ENCODE measurements around the gene TRMT2B. TPM values are rescaled to one million over a fixed set of nuclear protein-coding genes. Genes with fewer than 3 reads are reported as not detected.

TRMT2B gene
- total and polyA plus RNA-seq, 2 of the 13 experiments (the other 11 are each of a cell fraction or from before 2014, with no cell fraction given): 7.0 to 11.2 TPM

- no peak for TF ChIP-seq SOX5 (CRISPR knock-in tag; IDR thresholded peaks at IDR 0.05; ENCODE audit: borderline replicate concordance)
Observed at GRCh38 chrX:100975212-100975611, 76.7 kb downstream of the TRMT2B start (continued).

GRCh38 chrX:100973411-100973810, 78.5 kb downstream of the TRMT2B start:
- intact Hi-C loops (cut with micrococcal nuclease; ENCODE audit: unreplicated experiment): no loop called here
- ChIA-PET CTCF (ENCODE audit: low intra/inter-chr PET ratio, low total read pairs) (no interaction called here), POLR2A (no interaction called here)
- TF ChIP-seq ZNF337 (CRISPR knock-in tag; IDR thresholded peaks at IDR 0.05; ENCODE audit: borderline replicate concordance, low read depth): no peak
- no peak for TF ChIP-seq NFATC3 (CRISPR knock-in tag; IDR thresholded peaks at IDR 0.05)
- TF ChIP-seq CERS6 (CRISPR knock-in tag; IDR thresholded peaks at IDR 0.05): no peak
- TF ChIP-seq XRCC5 (optimal IDR thresholded peaks at IDR 0.05; ENCODE audit: low read length): no peak
- TF ChIP-seq TBX2 (CRISPR knock-in tag; IDR thresholded peaks at IDR 0.05; ENCODE audit: borderline replicate concordance): no peak
- TF ChIP-seq DNMT1 (CRISPR knock-in tag; IDR thresholded peaks at IDR 0.05): no peak
- no peak for TF ChIP-seq ZNF883 (CRISPR knock-in tag; IDR thresholded peaks at IDR 0.05; ENCODE audit: not compliant biosample characterization)
- TF ChIP-seq PAWR (CRISPR knock-in tag; IDR thresholded peaks at IDR 0.05; ENCODE audit: borderline replicate concordance): no peak
- no peak for TF ChIP-seq ZNF704 (CRISPR knock-in tag; IDR thresholded peaks at IDR 0.05; ENCODE audit: borderline replicate concordance)
- no peak for TF ChIP-seq ARNT (IDR thresholded peaks at IDR 0.05)
- no peak for TF ChIP-seq SUZ12 (IDR thresholded peaks at IDR 0.05; ENCODE audit: low read depth, low read length)
- TF ChIP-seq ZNF414 (CRISPR knock-in tag; IDR thresholded peaks at IDR 0.05): no peak
- no peak for TF ChIP-seq ELK4 (CRISPR knock-in tag; IDR thresholded peaks at IDR 0.05; ENCODE audit: borderline replicate concordance)
- no peak for TF ChIP-seq ARNT2 (CRISPR knock-in tag; IDR thresholded peaks at IDR 0.05; ENCODE audit: low read depth)
- TF ChIP-seq SMARCE1 (IDR thresholded peaks at IDR 0.05; ENCODE audit: borderline replicate concordance): no peak
- no peak for TF ChIP-seq ZSCAN30 (CRISPR knock-in tag; IDR thresholded peaks at IDR 0.05)
- TF ChIP-seq CAMTA2 (CRISPR knock-in tag; IDR thresholded peaks at IDR 0.05; ENCODE audit: borderline replicate concordance): no peak
- TF ChIP-seq ZNF639 (CRISPR knock-in tag; conservative IDR thresholded peaks at IDR 0.05): no peak
- TF ChIP-seq ZBTB38 (CRISPR knock-in tag; IDR thresholded peaks at IDR 0.05): no peak
- no peaks in the 10 kb centered on the region for H3K9me3 ChIP-seq (ENCODE audit: low read length)
- no peaks in the 10 kb centered on the region for H3K79me2 ChIP-seq (ENCODE audit: insufficient read depth, low read length)
- DNase-seq (ENCODE audit: low spot score): no peak
- no peaks in the 10 kb centered on the region for H3K36me3 ChIP-seq (replicated peaks in 1 of 2; ENCODE audit: control insufficient read depth in 1 of 2, insufficient read depth in 2 of 2, low read length in 2 of 2)
- no peak overlapping the region for H2AFZ ChIP-seq (ENCODE audit: low read length)
- no peaks in the 10 kb centered on the region for H4K20me1 ChIP-seq (ENCODE audit: insufficient read depth, low read length)
- no peak for ATAC-seq
- no peaks in the 10 kb centered on the region for H3K4me1 ChIP-seq (ENCODE audit: insufficient read depth, low read length)
- no peaks in the 10 kb centered on the region for H3K27me3 ChIP-seq (ENCODE audit: control insufficient read depth in 1 of 2, insufficient read depth in 2 of 2, low read length in 2 of 2)
- in situ Hi-C loops (cut with HindIII; ENCODE audit: extremely low pct_ligation_motif_present, low pct_unique_long_range_greater_than_20kb): no loop called here
- no peak overlapping the region for H3K9ac ChIP-seq (ENCODE audit: insufficient read depth, low read depth, low read length)
- H3K4me3 ChIP-seq (replicated peaks in 1 of 3; ENCODE audit: insufficient read depth in 1 of 3, low read depth in 2 of 3, low read length in 3 of 3): no peak overlapping the region
- WGBS (ENCODE audit: low lambda C conversion rate): 89% methylated on average over 2 of the region's 19 CpGs
- BruUV-seq (replicated peaks): no TSS peak
- no peak overlapping the region for H3K27ac ChIP-seq (ENCODE audit: extremely low read length, insufficient read depth, low read length)
- no peak overlapping the region for H3K4me2 ChIP-seq (ENCODE audit: low read depth, low read length)
- no peak for FAIRE-seq
